GM21576 (cell line): ENCODE results near the gene COG5.
"Not testable (repeated sequence)": the region's sequence is repeated elsewhere in the genome, so short reads cannot be mapped to it uniquely, and the experiment has no call there.

Experiments used
- ATAC-seq: cut with Tn5 transposase; IDR thresholded peaks from one replicate; pipeline ENCODE4 v1.9.1; 2021; ENCODE audit warnings: mild to moderate bottlenecking, moderate library complexity; ENCODE audit not compliant: unreplicated experiment

Gene COG5

DNA sequence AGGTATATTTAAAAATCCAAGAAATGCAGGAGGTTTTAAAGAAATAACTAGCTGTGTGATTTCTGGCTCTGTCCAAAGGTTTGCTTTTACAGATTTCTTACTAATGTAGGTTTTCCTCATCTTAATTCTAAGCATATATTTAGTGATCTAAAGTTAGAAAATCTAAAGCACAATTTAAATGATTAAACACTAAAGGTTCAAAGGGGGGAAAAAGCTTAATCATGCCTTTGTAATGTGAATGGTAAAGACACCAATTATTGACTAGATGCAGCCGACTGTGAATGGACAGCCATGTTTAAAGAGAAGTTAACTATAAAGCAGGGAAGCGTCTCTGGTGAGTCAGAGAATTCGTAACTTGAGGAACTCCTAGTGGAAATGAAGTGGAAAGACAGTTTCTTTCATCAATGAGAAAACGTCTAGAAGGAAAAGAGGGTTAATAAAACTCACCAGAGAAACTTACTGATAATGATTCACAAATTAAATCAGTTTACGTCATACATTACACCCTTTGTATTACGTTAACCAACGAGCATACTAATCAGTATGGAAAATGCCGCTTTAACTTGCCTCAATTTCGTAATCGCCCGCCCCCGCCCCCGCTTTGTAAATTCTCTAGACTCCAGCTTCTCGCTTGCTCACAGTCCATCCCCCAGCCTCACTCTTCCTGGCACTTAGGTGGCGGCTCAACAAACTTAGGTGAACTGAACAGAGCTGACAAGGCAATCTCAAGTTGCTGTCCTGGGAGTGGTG is 396.1 kb downstream of the COG5 start:
- no peak for ATAC-seq

DNA sequence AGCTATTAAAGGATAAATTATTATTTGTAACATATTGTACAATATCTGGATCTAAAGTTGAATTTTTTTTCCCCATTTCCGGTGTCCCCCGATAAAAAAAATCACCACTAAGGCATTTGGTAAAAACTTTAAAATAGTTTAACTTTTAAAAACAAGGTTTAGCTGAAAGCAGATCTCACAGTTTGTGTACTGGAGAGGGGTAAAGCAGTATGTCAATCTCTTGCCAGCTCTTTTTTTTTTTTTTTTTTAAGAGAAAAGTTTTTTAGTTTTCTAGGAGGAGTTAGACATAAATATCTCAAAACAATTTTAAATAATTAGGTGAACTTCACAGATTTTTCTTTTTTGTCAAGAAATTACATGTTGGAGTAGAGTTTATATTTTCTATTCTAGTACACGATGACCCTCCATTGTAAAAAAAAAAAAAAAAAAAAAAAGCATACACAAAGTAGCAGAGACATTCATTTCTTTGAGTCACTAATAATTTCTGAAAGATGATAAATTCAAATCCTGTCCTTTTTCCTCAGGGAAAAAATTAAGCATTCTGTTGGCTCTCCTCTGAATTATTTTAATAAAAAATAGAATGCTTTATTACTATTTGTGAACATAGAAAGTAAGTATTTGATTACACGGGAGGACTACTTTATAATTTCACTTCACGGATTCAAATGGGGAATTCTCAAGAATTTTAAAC is 396.8 kb downstream of the COG5 start:
- ATAC-seq = no peak

DNA sequence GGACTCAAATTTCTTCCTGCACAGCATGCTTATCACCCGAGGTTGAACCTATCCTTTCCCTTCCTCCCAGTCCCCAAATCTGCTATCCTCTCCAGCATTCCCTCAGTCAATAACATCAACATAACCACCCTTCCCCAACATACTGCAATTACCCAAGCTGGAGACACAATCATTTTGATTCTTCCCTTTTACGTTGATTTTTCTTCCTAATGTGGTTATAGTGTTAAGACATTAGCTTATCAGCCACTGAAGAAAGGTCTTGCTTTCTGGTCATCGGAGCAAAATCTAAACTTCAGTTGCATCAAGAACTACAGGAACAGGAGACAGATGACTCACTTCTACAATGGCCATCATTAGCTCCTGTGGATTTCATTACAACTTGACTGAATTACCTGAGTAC is 398.4 kb downstream of the COG5 start:
- ATAC-seq = no peak

DNA sequence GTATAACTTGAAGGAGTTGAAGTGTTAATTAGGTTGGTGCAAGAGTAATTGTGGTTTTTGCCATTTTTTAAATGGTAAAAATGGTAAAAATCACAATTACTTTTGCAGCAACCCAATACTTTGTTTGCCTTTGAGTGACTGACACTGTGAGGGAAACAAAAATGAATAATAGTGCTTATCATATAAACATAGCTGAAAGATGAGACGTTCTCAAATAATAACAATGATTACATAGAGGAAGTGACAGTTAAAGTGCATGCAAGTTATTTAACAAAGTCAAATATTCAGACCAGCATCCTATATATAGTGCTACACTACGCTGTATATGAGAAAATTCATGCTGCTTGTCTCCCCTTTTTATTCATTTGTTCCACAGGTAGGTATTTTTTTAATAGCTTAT is 399.6 kb downstream of the COG5 start:
- no peak for ATAC-seq

DNA sequence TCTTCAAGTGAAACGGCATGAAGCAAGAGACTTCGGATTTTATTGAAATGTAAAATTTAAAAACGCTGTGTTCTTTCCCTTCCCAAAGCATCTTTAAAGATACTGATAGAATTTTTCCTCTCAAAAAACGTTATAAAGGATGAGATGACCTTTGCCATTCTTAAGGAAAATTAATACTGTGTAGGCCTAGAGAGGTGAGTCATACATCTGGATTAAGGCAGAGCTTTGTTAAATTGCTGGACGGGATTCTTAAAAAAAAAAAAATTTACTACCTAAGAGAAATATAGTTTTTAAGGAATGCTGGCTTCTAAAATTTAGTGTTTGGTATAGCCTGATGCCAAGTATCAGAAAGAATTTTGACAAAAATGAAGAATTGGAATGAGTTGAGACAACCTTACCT is 401.2 kb downstream of the COG5 start:
- ATAC-seq = no peak

DNA sequence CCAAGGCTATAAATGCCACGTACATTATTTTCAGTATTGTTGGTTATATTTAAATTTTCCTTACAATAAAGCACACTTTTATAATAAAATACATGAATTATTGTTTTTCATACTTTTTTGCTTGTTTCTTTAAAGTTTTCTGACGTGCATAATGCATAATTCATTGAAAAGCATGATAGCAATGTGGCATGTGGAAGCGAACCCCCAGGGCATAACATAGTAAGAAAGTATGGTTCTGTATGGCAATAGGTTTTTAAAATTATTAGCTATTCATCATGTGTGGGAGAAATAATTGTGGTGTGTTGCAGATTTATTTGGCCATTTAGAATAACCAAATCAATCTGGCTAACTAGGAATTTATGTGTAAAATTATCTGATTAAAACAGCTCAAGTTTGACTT is 402.3 kb downstream of the COG5 start:
- ATAC-seq = no peak

DNA sequence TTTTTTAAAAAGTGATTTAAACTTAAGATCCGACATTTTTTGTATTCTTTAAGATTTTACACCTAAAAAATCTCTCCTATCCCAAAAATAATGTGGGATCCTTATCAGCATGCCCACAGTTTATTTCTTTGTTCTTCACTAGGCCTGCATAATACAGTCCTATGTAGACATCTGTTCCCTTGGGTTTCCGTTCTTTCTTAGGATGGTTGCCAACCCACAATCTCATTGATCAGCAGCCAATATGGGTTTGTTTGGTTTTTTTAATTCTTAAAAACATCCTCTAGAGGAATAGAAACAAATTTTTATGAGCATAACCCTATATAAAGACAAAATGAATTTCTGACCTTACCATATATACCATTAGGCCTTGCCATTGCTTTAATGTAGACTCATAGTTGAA is 403.3 kb downstream of the COG5 start:
- ATAC-seq = no peak

DNA sequence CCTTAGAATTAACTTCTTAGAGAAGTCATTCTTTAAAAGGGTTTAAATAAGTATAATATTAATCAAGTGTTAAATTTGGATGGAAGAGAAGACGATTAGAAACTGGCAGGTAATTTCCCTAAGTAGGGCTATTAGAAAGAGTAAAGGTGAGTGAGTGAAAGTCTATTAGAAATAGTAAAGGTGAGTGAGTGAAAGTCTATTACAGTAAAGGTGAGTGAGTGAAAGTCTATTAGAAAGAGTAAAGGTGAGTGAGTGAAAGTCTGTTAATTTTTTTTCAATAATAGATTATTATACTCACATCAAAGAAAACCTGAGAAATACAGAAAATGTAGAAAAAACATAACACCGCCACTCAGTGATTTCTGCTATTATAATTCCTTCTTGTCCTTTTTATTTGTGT is 405.7 kb downstream of the COG5 start:
- no peak for ATAC-seq

DNA sequence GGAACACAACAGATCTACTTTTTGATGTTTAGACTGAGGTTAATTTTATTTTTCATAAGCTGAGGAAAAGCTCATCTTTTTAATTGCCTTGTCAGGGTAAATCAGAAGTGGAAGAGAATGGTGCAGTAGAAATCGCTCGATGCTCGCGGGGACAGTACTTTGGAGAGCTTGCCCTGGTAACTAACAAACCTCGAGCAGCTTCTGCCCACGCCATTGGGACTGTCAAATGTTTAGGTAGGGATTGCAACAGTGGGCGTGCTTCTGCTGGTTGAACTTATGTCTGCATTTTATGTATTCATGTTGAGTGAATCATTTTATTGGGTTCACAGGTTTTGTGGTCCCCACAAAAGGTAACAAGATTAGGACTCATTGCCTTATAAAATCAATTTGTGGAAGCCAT is 406.6 kb downstream of the COG5 start:
- ATAC-seq = no peak

DNA sequence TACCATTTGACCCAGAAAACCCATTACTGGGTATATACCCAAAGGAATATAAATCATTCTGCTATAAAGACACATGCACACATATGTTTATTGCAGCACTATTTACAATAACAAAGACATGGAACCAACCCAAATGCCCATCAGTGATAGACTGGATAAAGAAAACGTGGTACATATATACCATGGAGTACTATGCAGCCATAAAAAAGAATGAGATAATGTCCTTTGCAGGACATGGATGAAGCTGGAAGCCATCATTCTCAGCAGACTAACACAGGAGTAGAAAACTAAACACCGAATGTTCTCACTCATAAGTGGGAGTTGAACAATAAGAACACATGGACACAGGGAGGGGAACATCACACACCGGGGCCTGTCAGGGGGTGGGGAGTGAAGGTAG is 408.0 kb downstream of the COG5 start:
- not testable (repeated sequence) for ATAC-seq

DNA sequence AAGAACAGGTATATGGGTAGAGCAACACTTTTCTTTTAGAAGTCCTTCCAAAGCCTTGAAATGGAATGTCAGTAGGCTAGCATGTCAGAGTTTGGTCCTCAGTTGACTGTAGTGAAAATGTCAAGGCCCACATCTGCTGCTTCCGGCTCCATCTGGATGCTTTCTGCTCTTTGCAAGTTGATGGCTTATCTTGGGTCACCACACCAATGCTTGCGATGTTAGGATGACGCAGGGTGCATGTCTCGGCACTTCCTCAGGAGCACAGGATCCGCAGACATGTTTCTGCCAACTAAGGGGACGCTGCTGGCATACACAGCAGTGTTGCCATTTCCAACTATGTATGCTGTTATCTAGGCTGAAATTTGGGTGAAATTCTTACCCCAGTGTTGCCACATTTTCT is 408.9 kb downstream of the COG5 start:
- no peak for ATAC-seq

DNA sequence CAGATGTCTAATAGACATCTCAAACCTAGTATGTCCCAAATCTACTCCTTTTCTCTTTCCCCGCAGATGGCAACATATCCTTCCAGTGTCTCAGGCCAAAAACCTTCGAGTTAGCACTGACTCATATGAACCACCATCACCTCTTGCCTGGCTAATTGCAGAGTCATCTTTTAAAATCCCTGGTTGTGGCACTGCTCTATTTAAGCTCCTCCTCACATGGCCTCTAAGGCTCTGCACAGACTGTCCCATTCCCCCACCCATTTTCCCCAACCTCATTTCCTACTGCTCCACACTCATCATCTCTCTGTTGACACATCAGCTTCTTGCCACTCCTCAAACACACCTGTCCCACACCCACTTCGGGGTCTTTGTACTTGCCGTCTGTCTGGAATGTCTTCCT is 411.7 kb downstream of the COG5 start:
- ATAC-seq = no peak
